ENCODE results near the gene CAMK2D.

DNA sequence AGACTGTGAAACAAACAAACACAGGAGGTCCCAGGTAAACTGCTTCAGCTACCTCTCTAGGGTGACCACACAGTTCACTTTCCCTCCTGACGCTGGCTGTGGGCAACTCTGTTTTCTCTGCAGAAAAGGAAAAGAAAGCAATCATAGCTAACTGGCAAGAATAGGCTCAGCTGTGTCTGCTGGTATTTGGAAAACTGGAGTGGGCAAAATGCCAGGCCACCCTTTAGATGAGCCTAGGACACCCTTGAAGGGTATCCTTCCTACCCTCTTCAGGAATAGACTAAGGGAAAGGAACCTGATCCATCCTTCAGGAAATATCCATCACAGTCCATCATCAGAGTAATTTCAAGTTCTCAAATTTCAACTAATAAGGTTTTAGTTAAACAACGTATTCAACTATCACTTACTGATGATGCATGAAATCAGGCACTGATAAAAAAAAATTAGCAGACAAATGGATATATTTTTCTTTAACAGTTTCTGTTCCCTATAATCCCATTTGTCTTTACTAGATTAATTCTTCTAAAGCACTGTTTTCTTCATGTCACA lies 60.9 kb downstream of the CAMK2D start:
- TF ChIP-seq, protein P1, sequence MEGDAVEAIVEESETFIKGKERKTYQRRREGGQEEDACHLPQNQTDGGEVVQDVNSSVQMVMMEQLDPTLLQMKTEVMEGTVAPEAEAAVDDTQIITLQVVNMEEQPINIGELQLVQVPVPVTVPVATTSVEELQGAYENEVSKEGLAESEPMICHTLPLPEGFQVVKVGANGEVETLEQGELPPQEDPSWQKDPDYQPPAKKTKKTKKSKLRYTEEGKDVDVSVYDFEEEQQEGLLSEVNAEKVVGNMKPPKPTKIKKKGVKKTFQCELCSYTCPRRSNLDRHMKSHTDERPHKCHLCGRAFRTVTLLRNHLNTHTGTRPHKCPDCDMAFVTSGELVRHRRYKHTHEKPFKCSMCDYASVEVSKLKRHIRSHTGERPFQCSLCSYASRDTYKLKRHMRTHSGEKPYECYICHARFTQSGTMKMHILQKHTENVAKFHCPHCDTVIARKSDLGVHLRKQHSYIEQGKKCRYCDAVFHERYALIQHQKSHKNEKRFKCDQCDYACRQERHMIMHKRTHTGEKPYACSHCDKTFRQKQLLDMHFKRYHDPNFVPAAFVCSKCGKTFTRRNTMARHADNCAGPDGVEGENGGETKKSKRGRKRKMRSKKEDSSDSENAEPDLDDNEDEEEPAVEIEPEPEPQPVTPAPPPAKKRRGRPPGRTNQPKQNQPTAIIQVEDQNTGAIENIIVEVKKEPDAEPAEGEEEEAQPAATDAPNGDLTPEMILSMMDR (IDR thresholded peaks at IDR 0.05; ENCODE audit: poor library complexity): no peak
- TF ChIP-seq EZH2 (IDR thresholded peaks at IDR 0.05; ENCODE audit: borderline replicate concordance): no peak

All from hepatocyte (in vitro differentiated cells).